HEK293 (cell line): ENCODE measurements around the gene PLEKHD1.

Source experiments
- CTCF ChIA-PET: fragments of 350-600 bp; formaldehyde crosslinking; extraction: SDS; loops from one replicate; lab custom pipeline; 2021; ENCODE audit warnings: antibody characterized with exemption; lab: Yijun Ruan, JAX
- POLR2A ChIA-PET: fragments of 300-600 bp; formaldehyde crosslinking; extraction: SDS; loops from one replicate; lab custom pipeline; 2020; ENCODE audit warnings: antibody characterized with exemption, inconsistent platforms; lab: Yijun Ruan, JAX
- H3K27ac ChIP-seq: fragments of 200-500 bp; sonication (Bioruptor generic); 2 replicates; pipeline ENCODE4 v1.5.1; 2014; ENCODE audit warnings: low read depth, low read length, control low read depth, inconsistent platforms; ENCODE audit errors: extremely low read depth
- H3K36me3 ChIP-seq, 2 experiments: fragments of 200-500 bp in 1 of 2; sonication (Bioruptor generic) in 1 of 2; 1 replicate in 1 of 2; 2 replicates in 1 of 2; pipeline ENCODE4 v1.5.1; 2014 to 2017; ENCODE audit warnings: inconsistent platforms in 2 of 2, low read length in 2 of 2; ENCODE audit not compliant: control insufficient read depth in 2 of 2, insufficient read depth in 1 of 2
- H3K4me1 ChIP-seq: fragments of 200-500 bp; sonication (Bioruptor generic); 2 replicates; pipeline ENCODE4 v1.5.1; 2014; ENCODE audit warnings: mild to moderate bottlenecking, low read length, inconsistent platforms; ENCODE audit not compliant: control insufficient read depth, insufficient read depth
- H3K4me3 ChIP-seq: 2 replicates; pipeline ENCODE4 v1.5.1; 2011; ENCODE audit warnings: low read depth, mild to moderate bottlenecking, control low read depth, low read length, moderate library complexity
- H3K9me3 ChIP-seq: fragments of 200-500 bp; sonication (Bioruptor generic); 2 replicates; pipeline ENCODE4 v1.5.1; 2014; ENCODE audit warnings: low read depth, low read length, inconsistent platforms; ENCODE audit not compliant: control insufficient read depth, insufficient read depth
- HOXC10 ChIP-seq: sonication (generic); formaldehyde crosslinking; IDR thresholded peaks from 2 replicates; pipeline ENCODE4 v1.8.1; 2023; ENCODE audit warnings: mild to moderate bottlenecking, missing genetic modification reagents
- KLF8 ChIP-seq: fragments of 450-650 bp; formaldehyde crosslinking; IDR thresholded peaks from 2 replicates; pipeline ENCODE4 v1.5.1; 2016; ENCODE audit warnings: missing biosample characterization, missing genetic modification characterization
- PRDM4 ChIP-seq: fragments of 450-650 bp; formaldehyde crosslinking; IDR thresholded peaks from 2 replicates; pipeline ENCODE4 v1.5.1; 2017; ENCODE audit warnings: missing biosample characterization, missing genetic modification characterization
- RBAK ChIP-seq: fragments of 450-650 bp; formaldehyde crosslinking; IDR thresholded peaks from 2 replicates; pipeline ENCODE4 v1.5.1; 2016; ENCODE audit warnings: missing biosample characterization, missing genetic modification characterization
- REPIN1 ChIP-seq: fragments of 450-650 bp; formaldehyde crosslinking; IDR thresholded peaks from 2 replicates; pipeline ENCODE4 v1.5.1; 2017; ENCODE audit warnings: missing biosample characterization, missing genetic modification characterization, low read depth
- TRIM28 ChIP-seq: IDR thresholded peaks from 2 replicates; pipeline ENCODE4 v1.6.1; 2011; ENCODE audit warnings: low read length, control low read depth, borderline replicate concordance
- ZBTB48 ChIP-seq: fragments of 450-650 bp; formaldehyde crosslinking; IDR thresholded peaks from 2 replicates; pipeline ENCODE4 v1.5.1; 2016; ENCODE audit warnings: missing biosample characterization, missing genetic modification characterization
- ZNF138 ChIP-seq: fragments of 450-650 bp; formaldehyde crosslinking; IDR thresholded peaks from 2 replicates; pipeline ENCODE4 v1.5.1; 2016; ENCODE audit warnings: missing biosample characterization, missing genetic modification characterization, borderline replicate concordance
- ZNF202 ChIP-seq: fragments of 450-650 bp; formaldehyde crosslinking; IDR thresholded peaks from 2 replicates; pipeline ENCODE4 v1.5.1; 2016; ENCODE audit warnings: missing biosample characterization, missing genetic modification characterization, borderline replicate concordance
- ZNF24 ChIP-seq: fragments of 450-650 bp; formaldehyde crosslinking; IDR thresholded peaks from 2 replicates; pipeline ENCODE4 v1.5.1; 2016; ENCODE audit warnings: missing biosample characterization, missing genetic modification characterization
- ZNF302 ChIP-seq: fragments of 450-650 bp; formaldehyde crosslinking; IDR thresholded peaks from 2 replicates; pipeline ENCODE4 v1.5.1; 2016; ENCODE audit warnings: missing biosample characterization, missing genetic modification characterization, low read depth
- ZNF335 ChIP-seq: fragments of 450-650 bp; formaldehyde crosslinking; conservative IDR thresholded peaks from 2 replicates; pipeline ENCODE4 v1.5.1; 2016; ENCODE audit warnings: missing biosample characterization, missing genetic modification characterization
- ZNF530 ChIP-seq: fragments of 450-650 bp; formaldehyde crosslinking; IDR thresholded peaks from 2 replicates; pipeline ENCODE4 v1.5.1; 2016; ENCODE audit warnings: low read depth, missing biosample characterization, missing genetic modification characterization
- ZNF548 ChIP-seq: fragments of 450-650 bp; formaldehyde crosslinking; IDR thresholded peaks from 2 replicates; pipeline ENCODE4 v1.5.1; 2016; ENCODE audit warnings: missing biosample characterization, missing genetic modification characterization
- ZNF555 ChIP-seq: fragments of 450-650 bp; formaldehyde crosslinking; conservative IDR thresholded peaks from 2 replicates; pipeline ENCODE4 v1.5.1; 2017; ENCODE audit warnings: missing biosample characterization, mild to moderate bottlenecking, missing genetic modification characterization, inconsistent platforms
- ZNF558 ChIP-seq: fragments of 450-650 bp; formaldehyde crosslinking; IDR thresholded peaks from 2 replicates; pipeline ENCODE4 v1.5.1; 2016; ENCODE audit warnings: missing biosample characterization, missing genetic modification characterization
- ZNF600 ChIP-seq: fragments of 450-650 bp; formaldehyde crosslinking; IDR thresholded peaks from 2 replicates; pipeline ENCODE4 v1.5.1; 2016; ENCODE audit warnings: missing biosample characterization, missing genetic modification characterization
- ZNF621 ChIP-seq: fragments of 450-650 bp; formaldehyde crosslinking; IDR thresholded peaks from 2 replicates; pipeline ENCODE4 v1.5.1; 2017; ENCODE audit warnings: missing biosample characterization, missing genetic modification characterization
- ZNF664 ChIP-seq: fragments of 450-650 bp; formaldehyde crosslinking; IDR thresholded peaks from 2 replicates; pipeline ENCODE4 v1.5.1; 2016; ENCODE audit warnings: missing biosample characterization, missing genetic modification characterization
- ZNF670 ChIP-seq: fragments of 450-650 bp; formaldehyde crosslinking; IDR thresholded peaks from 2 replicates; pipeline ENCODE4 v1.5.1; 2016; ENCODE audit warnings: missing biosample characterization, missing genetic modification characterization, low read depth
- ZNF747 ChIP-seq: fragments of 450-650 bp; formaldehyde crosslinking; IDR thresholded peaks from 2 replicates; pipeline ENCODE4 v1.5.1; 2016; ENCODE audit warnings: missing biosample characterization, missing genetic modification characterization
- ZNF777 ChIP-seq: fragments of 450-650 bp; formaldehyde crosslinking; IDR thresholded peaks from 2 replicates; pipeline ENCODE4 v1.5.1; 2017; ENCODE audit warnings: missing biosample characterization, missing genetic modification characterization, borderline replicate concordance
- ZSCAN30 ChIP-seq: fragments of 450-650 bp; IDR thresholded peaks from 2 replicates; pipeline ENCODE4 v1.5.1; 2018; ENCODE audit warnings: missing biosample characterization, mild to moderate bottlenecking, missing genetic modification characterization, moderate library complexity
- TF ChIP-seq, protein P1 (sequence below): fragments of 450-650 bp; formaldehyde crosslinking; IDR thresholded peaks from 2 replicates; pipeline ENCODE4 v1.5.1; 2016; ENCODE audit warnings: missing biosample characterization, missing genetic modification characterization

The PLEKHD1 gene

GRCh38 chr14:69572030-69572840 is 87.7 kb downstream of the PLEKHD1 start (continued):
- no peak for TF ChIP-seq HOXC10 (CRISPR knock-in tag)
- no peak for TF ChIP-seq ZNF600
- TF ChIP-seq ZSCAN30 (tag by site-specific recombination), result peak; percentile 37; the same call in 1 of the 2 replicates
- no peak for TF ChIP-seq ZNF670 (tag by site-specific recombination)
- TF ChIP-seq ZNF530 (tag by site-specific recombination), result no peak
- peak; percentile 73; the same call in 1 of the 2 replicates for TF ChIP-seq TRIM28
- TF ChIP-seq ZNF664 (tag by site-specific recombination), result no peak
- TF ChIP-seq, protein P1, sequence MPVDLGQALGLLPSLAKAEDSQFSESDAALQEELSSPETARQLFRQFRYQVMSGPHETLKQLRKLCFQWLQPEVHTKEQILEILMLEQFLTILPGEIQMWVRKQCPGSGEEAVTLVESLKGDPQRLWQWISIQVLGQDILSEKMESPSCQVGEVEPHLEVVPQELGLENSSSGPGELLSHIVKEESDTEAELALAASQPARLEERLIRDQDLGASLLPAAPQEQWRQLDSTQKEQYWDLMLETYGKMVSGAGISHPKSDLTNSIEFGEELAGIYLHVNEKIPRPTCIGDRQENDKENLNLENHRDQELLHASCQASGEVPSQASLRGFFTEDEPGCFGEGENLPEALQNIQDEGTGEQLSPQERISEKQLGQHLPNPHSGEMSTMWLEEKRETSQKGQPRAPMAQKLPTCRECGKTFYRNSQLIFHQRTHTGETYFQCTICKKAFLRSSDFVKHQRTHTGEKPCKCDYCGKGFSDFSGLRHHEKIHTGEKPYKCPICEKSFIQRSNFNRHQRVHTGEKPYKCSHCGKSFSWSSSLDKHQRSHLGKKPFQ (tag by site-specific recombination), result no peak
- TF ChIP-seq REPIN1 (tag by site-specific recombination), result no peak

DNA sequence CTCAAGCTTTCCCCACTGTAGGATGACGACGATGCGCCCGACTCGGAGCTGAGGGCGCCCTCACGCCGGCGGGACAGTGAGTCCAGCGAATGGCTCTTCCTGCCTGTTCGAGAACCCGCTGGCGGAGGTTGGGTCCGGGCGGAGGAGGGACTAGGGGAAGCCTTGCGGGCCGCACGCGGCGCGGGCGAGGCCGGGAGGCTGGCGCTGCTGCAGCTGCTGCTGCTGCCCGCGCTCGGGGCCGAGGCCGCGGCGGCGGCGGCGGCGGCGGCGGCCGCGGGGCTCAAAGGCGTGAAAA is 88.3 kb downstream of the PLEKHD1 start:
- Histone ChIP-seq H3K36me3 (no peaks in the 10 kb centered on the region), H3K9me3 (no peaks in the 10 kb centered on the region), H3K4me3 (no peak overlapping the region), H3K4me1 (peaks cover 3% of the 10 kb centered on the region), H3K27ac (no peak overlapping the region)
- ChIA-PET CTCF (interaction anchor here (1.2 to 4.7 kb wide), 4 partner anchors 9 to 37 kb away, joined by 3 to 31 read pairs (median 13); no protein-coding TSS in a partner anchor), POLR2A (no interaction called here)
- no peak for TF ChIP-seq ZNF302 (tag by site-specific recombination)
- TF ChIP-seq ZNF558 (tag by site-specific recombination), result no peak
- TF ChIP-seq ZNF555 (tag by site-specific recombination), result no peak
- TF ChIP-seq ZNF777 (tag by site-specific recombination), result no peak
- no peak for TF ChIP-seq ZBTB48 (tag by site-specific recombination)
- TF ChIP-seq ZNF548 (tag by site-specific recombination), result no peak
- no peak for TF ChIP-seq ZNF621 (tag by site-specific recombination)
- no peak for TF ChIP-seq RBAK (tag by site-specific recombination)
- TF ChIP-seq PRDM4, result no peak
- no peak for TF ChIP-seq ZNF138
- no peak for TF ChIP-seq ZNF335 (tag by site-specific recombination)

DNA sequence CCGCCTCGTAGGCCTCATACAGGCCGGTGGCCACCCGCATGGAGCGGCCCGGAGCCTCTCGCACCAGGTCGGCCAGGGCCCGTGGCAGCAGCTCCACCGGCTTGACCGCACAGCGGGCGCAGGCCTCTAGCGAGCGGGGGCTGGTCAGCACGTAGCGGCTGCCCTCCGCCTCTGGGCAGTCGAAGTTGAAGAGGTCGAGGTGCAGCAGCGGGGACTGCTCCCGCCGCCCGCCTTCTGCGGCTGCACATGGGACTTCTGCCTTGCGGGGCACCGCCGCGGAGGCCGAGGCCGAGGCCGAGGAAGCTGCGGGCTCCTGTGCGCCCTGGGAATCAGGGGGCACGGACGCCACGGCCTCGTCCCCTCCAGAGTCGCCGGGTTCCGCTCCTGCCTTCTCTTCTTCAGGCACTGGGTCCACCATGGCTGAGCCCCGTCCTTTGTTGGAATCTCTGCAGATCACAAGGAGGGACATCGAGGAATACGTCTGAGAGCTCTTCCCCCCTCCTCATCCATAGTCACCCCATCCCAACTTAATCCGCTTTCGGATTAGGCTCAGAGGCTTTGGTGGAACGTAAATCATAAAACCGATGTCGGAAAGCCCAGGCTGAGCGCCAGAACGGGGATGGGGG is 88.8 kb downstream of the PLEKHD1 start:
- no peaks in the 10 kb centered on the region for H3K36me3 ChIP-seq

More for the DNA sequence above, 88.8 kb downstream of the PLEKHD1 start:
- H3K4me3 ChIP-seq, result no peak overlapping the region
- POLR2A ChIA-PET, result interaction anchor here (1.3 kb wide), 1 partner anchor 31 kb away, joined by 3 read pairs; no protein-coding TSS in a partner anchor
- H3K27ac ChIP-seq, result peak overlapping the region; percentile 34; the same call in 1 of the 2 replicates
- TF ChIP-seq ZNF202 (tag by site-specific recombination) (0 out of 2 replicates have a peak, but pooled peaks have one; percentile 11), ZNF24 (tag by site-specific recombination) (no peak), ZNF600 (0 out of 2 replicates have a peak, but pooled peaks have one; percentile 11), ZNF747 (tag by site-specific recombination) (no peak), KLF8 (tag by site-specific recombination) (0 out of 2 replicates have a peak, but pooled peaks have one; percentile 12)
- H3K4me1 ChIP-seq, result peaks cover 3% of the 10 kb centered on the region
- H3K9me3 ChIP-seq, result no peaks in the 10 kb centered on the region
- CTCF ChIA-PET, result interaction anchor here (0.8 to 4.7 kb wide), 14 partner anchors 9 to 331 kb away, joined by 3 to 31 read pairs (median 6); partner anchors contain the start of gene ERH
